ENCODE data around the gene ATG7.

DNA sequence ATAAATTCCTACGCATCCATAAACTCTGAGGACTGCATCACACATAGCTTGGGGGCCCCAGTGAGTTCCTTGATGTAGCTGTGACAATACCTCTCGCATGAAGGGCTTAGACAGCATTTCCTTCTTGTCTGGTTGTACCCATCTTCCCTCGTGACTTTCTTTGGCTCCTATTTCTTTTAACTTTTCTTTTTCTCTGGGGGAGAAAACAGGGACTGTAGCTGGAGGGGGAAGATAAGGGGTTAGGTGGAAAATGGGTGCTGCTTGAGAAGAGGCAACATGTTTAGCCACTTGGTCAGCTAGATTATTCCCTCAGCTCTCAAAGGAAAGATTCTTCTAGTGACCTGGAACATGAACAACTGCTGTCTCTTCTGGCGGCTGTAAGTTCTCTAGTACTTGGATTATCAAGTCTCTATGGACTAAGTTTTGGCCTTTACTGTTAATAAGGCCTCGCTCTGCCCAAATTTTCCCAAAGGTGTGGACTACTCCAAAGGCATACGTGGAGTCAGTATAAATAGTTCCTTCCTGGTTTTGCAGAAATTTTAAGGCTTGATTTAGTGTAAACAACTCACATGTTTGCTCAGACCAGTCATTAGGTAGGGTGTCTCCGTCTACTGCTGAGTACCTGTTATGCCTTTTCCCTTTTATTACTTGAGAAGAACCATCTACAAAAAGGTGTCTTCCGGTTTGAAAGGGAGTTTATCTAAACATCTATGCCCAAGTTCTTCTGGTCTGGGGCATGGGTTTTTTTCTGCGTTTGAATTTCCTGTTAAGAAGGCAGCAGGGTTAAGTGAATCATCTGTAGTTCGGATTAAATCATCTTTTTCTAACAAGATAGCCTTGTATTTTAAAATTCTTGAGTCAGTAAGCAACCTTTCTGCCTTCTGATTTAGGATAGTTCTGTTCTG is 21.0 kb upstream of the ATG7 start:
- TF ChIP-seq, protein P1, sequence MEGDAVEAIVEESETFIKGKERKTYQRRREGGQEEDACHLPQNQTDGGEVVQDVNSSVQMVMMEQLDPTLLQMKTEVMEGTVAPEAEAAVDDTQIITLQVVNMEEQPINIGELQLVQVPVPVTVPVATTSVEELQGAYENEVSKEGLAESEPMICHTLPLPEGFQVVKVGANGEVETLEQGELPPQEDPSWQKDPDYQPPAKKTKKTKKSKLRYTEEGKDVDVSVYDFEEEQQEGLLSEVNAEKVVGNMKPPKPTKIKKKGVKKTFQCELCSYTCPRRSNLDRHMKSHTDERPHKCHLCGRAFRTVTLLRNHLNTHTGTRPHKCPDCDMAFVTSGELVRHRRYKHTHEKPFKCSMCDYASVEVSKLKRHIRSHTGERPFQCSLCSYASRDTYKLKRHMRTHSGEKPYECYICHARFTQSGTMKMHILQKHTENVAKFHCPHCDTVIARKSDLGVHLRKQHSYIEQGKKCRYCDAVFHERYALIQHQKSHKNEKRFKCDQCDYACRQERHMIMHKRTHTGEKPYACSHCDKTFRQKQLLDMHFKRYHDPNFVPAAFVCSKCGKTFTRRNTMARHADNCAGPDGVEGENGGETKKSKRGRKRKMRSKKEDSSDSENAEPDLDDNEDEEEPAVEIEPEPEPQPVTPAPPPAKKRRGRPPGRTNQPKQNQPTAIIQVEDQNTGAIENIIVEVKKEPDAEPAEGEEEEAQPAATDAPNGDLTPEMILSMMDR (IDR thresholded peaks at IDR 0.05; ENCODE audit: low read depth, low read length, missing input control), result no peak
- TF ChIP-seq FOXA1 (IDR thresholded peaks at IDR 0.05), result no peak
- TF ChIP-seq TAF1 (conservative IDR thresholded peaks at IDR 0.05), result no peak
- TF ChIP-seq, protein P2, sequence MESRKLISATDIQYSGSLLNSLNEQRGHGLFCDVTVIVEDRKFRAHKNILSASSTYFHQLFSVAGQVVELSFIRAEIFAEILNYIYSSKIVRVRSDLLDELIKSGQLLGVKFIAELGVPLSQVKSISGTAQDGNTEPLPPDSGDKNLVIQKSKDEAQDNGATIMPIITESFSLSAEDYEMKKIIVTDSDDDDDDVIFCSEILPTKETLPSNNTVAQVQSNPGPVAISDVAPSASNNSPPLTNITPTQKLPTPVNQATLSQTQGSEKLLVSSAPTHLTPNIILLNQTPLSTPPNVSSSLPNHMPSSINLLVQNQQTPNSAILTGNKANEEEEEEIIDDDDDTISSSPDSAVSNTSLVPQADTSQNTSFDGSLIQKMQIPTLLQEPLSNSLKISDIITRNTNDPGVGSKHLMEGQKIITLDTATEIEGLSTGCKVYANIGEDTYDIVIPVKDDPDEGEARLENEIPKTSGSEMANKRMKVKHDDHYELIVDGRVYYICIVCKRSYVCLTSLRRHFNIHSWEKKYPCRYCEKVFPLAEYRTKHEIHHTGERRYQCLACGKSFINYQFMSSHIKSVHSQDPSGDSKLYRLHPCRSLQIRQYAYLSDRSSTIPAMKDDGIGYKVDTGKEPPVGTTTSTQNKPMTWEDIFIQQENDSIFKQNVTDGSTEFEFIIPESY (IDR thresholded peaks at IDR 0.05), result no peak
- no peak for TF ChIP-seq YY1 (IDR thresholded peaks at IDR 0.05)
- no peak for TF ChIP-seq NR2F2 (IDR thresholded peaks at IDR 0.05)
